ENCODE measurements around the gene MYPN.

Gene MYPN, protein sequence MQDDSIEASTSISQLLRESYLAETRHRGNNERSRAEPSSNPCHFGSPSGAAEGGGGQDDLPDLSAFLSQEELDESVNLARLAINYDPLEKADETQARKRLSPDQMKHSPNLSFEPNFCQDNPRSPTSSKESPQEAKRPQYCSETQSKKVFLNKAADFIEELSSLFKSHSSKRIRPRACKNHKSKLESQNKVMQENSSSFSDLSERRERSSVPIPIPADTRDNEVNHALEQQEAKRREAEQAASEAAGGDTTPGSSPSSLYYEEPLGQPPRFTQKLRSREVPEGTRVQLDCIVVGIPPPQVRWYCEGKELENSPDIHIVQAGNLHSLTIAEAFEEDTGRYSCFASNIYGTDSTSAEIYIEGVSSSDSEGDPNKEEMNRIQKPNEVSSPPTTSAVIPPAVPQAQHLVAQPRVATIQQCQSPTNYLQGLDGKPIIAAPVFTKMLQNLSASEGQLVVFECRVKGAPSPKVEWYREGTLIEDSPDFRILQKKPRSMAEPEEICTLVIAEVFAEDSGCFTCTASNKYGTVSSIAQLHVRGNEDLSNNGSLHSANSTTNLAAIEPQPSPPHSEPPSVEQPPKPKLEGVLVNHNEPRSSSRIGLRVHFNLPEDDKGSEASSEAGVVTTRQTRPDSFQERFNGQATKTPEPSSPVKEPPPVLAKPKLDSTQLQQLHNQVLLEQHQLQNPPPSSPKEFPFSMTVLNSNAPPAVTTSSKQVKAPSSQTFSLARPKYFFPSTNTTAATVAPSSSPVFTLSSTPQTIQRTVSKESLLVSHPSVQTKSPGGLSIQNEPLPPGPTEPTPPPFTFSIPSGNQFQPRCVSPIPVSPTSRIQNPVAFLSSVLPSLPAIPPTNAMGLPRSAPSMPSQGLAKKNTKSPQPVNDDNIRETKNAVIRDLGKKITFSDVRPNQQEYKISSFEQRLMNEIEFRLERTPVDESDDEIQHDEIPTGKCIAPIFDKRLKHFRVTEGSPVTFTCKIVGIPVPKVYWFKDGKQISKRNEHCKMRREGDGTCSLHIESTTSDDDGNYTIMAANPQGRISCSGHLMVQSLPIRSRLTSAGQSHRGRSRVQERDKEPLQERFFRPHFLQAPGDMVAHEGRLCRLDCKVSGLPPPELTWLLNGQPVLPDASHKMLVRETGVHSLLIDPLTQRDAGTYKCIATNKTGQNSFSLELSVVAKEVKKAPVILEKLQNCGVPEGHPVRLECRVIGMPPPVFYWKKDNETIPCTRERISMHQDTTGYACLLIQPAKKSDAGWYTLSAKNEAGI (N-terminal part only)

DNA sequence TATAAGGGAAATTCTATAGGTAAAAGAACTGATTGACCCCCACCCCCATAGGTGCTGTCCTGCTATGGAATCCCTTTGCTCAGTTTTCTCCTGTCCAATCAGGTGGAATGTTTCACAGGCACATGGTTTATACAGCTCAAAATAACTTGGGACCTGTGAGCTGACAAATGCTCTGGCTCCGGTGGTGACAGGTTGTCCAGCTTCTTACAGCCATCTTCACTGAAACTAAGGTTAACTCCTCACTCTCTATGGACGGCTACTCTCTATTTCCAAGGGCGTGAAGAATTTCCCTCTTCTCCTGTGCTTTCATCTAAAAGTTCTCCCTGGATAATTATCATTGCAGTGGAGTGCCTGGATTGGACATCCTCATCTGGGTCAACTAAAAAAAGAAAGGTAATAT is at the start of gene MYPN:
Gene MYPN, plus strand, starts transcription at position 158 of the 400 bp plus-strand sequence. CDS start 11,951 bp downstream, outside the sequence.
- no peaks in the 10 kb centered on the region for H3K4me1 ChIP-seq (ENCODE audit: control insufficient read depth in 1 of 2, insufficient read depth in 1 of 2, low read depth in 1 of 2, low read length in 1 of 2)
- H3K36me3 ChIP-seq, result no peaks in the 10 kb centered on the region
- no peaks in the 10 kb centered on the region for H3K9me3 ChIP-seq
- TF ChIP-seq, protein P1, sequence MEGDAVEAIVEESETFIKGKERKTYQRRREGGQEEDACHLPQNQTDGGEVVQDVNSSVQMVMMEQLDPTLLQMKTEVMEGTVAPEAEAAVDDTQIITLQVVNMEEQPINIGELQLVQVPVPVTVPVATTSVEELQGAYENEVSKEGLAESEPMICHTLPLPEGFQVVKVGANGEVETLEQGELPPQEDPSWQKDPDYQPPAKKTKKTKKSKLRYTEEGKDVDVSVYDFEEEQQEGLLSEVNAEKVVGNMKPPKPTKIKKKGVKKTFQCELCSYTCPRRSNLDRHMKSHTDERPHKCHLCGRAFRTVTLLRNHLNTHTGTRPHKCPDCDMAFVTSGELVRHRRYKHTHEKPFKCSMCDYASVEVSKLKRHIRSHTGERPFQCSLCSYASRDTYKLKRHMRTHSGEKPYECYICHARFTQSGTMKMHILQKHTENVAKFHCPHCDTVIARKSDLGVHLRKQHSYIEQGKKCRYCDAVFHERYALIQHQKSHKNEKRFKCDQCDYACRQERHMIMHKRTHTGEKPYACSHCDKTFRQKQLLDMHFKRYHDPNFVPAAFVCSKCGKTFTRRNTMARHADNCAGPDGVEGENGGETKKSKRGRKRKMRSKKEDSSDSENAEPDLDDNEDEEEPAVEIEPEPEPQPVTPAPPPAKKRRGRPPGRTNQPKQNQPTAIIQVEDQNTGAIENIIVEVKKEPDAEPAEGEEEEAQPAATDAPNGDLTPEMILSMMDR (IDR thresholded peaks at IDR 0.05), result no peak
- H3K4me3 ChIP-seq (ENCODE audit: low read depth in 1 of 2, low read length in 1 of 2), result no peak within 1 kb of the TSS
- H3K27ac ChIP-seq, result no peak within 1 kb of the TSS
- peaks cover 3% of the 10 kb centered on the region for H3K27me3 ChIP-seq

DNA sequence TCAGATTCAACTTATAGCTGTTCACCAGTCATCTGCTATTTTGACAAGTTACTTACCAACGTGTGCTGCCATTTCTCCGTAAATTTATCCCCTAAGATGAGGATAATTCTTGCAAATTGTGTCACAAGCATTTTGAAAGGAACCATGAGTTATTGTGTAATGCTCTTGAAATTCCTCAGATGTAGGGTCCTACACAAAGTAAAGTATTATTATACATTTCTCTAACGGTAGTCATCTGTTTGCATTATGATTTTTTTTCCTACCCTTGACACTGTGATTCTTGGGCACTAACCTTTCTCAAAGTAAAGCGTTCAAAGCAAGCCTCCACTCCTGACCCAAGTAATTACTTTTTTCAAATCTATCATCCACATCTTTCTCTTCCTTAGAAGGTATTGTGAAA is 42.3 kb upstream of the MYPN start:
- TF ChIP-seq, protein P1 (IDR thresholded peaks at IDR 0.05), result no peak
- Histone ChIP-seq H3K9me3 (no peaks in the 10 kb centered on the region), H3K36me3 (peaks cover 22% of the 10 kb centered on the region), H3K27ac (no peak overlapping the region), H3K27me3 (no peaks in the 10 kb centered on the region), H3K4me3 (ENCODE audit: low read depth in 1 of 2, low read length in 1 of 2) (no peak overlapping the region), H3K4me1 (ENCODE audit: control insufficient read depth in 1 of 2, insufficient read depth in 1 of 2, low read depth in 1 of 2, low read length in 1 of 2) (peaks cover 5 to 8% of the 10 kb centered on the region in 2 experiments)

DNA sequence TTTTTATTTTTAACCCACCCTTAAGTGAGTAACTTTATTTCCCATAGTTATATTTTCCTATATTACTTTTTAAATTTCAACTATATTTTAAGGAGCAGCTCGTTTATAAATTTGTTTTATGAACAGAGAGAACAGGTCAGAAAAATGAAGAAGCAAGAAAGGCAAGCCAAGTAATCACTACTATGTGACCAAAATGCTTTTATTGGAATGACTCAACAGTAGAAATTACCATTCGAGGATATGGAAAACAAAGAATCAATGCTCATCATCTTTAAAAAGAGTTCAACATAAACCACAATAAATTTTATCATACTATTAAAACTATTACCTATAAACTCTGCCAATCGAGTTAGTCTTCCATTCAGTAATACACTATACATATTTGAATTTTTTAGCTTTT is 41.8 kb upstream of the MYPN start:
- Histone ChIP-seq H3K27ac (no peak overlapping the region), H3K9me3 (no peaks in the 10 kb centered on the region), H3K27me3 (no peaks in the 10 kb centered on the region), H3K36me3 (peaks cover 22% of the 10 kb centered on the region), H3K4me1 (ENCODE audit: control insufficient read depth in 1 of 2, insufficient read depth in 1 of 2, low read depth in 1 of 2, low read length in 1 of 2) (peaks cover 10 to 12% of the 10 kb centered on the region in 2 experiments), H3K4me3 (ENCODE audit: low read depth in 1 of 2, low read length in 1 of 2) (no peak overlapping the region)
- TF ChIP-seq, protein P1 (IDR thresholded peaks at IDR 0.05), result no peak

DNA sequence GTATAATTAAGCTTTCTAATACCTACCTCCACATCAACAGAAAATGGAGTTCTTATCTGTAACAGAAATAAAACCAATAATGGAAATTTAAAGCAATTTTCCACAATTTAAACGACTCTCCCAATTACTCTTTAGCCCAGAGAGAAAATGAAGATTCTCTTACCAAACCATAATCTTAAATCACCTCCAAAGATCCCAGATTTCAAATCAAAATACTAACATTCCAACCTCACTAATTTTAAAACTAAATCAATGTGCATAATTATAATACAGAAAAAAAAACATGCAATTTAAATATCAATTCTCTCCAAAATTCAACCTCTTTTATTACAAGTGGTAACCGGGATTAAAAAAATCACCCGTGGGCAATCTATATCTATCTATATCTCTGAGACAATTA is 35.7 kb upstream of the MYPN start:
- peak overlapping the region; percentile 98 for H3K27ac ChIP-seq
- peak overlapping the region; percentile 72 to 98 for H3K4me3 ChIP-seq (ENCODE audit: low read depth in 1 of 2, low read length in 1 of 2)
- no peaks in the 10 kb centered on the region for H3K27me3 ChIP-seq
- peaks cover 22% of the 10 kb centered on the region for H3K36me3 ChIP-seq
- no peaks in the 10 kb centered on the region for H3K9me3 ChIP-seq
- TF ChIP-seq, protein P1 (IDR thresholded peaks at IDR 0.05), result no peak
- peaks cover 32% of the 10 kb centered on the region in 2 experiments for H3K4me1 ChIP-seq (ENCODE audit: control insufficient read depth in 1 of 2, insufficient read depth in 1 of 2, low read depth in 1 of 2, low read length in 1 of 2)
